ENCODE data around the gene CR2. TPM values are rescaled to one million over a fixed set of nuclear protein-coding genes. Genes with fewer than 3 reads are reported as not detected.

CR2 gene
- total and polyA plus RNA-seq, 4 donors, result 0.05 to 0.36 (median 0.14) TPM; not detected in 1

DNA sequence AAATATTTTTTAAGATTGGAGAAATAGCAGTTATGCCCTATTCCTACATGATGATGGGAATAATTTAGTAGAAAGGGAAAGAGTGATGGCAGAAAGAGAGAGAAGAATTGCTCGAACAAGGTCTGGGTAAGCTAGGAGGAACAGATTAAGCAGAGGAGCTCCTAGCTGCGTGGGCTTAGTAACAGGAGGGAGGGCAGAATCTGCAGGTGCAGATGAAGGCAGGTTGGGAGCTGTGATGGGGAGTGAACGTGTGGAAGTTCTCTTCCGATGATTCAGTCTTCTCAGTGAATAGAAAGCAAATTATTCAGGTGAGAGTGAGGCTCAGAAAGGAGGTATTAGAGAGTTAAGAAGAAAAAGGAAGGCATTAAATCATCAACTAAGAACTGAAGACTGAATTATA is 33.5 kb downstream of the CR2 start:
- Histone ChIP-seq H3K27ac (ENCODE audit: low read depth in 1 of 2, low read length in 2 of 2) (no peak overlapping the region), H3K4me1 (ENCODE audit: control insufficient read depth in 4 of 4, insufficient read depth in 4 of 4, low read length in 3 of 4) (no peaks in the 10 kb centered on the region), H3K9me3 (ENCODE audit: control insufficient read depth in 4 of 4, low read length in 3 of 4) (no peaks in the 10 kb centered on the region), H3K9ac (ENCODE audit: low read depth in 1 of 2, low read length in 2 of 2) (no peak overlapping the region), H3K27me3 (ENCODE audit: control insufficient read depth in 4 of 4, insufficient read depth in 4 of 4, low read length in 3 of 4) (peaks cover 0 to 2% (median 0%) of the 10 kb centered on the region in 4 donors), H3K36me3 (ENCODE audit: control insufficient read depth in 4 of 4, insufficient read depth in 3 of 4, low read depth in 1 of 4, low read length in 3 of 4) (no peaks in the 10 kb centered on the region), H3K4me3 (ENCODE audit: low read depth in 1 of 3, low read length in 3 of 3) (no peak overlapping the region)
- TF ChIP-seq TAF1 (conservative IDR thresholded peaks at IDR 0.05) (no peak), FOXA2 (IDR thresholded peaks at IDR 0.05) (no peak), SP1 (IDR thresholded peaks at IDR 0.05) (no peak), REST (IDR thresholded peaks at IDR 0.05) (no peak), HNF4A (conservative IDR thresholded peaks at IDR 0.05) (no peak), YY1 (IDR thresholded peaks at IDR 0.05) (no peak), MAX (IDR thresholded peaks at IDR 0.05) (no peak), FOXA1 (IDR thresholded peaks at IDR 0.05) (no peak), EGR1 (IDR thresholded peaks at IDR 0.05; ENCODE audit: low read depth in 2 of 2) (no peak), RAD21 (IDR thresholded peaks at IDR 0.05) (no peak), JUND (IDR thresholded peaks at IDR 0.05) (no peak), HNF4G (IDR thresholded peaks at IDR 0.05) (no peak), CTCF (IDR thresholded peaks at IDR 0.05; ENCODE audit: low read depth, low read length, missing input control) (no peak), NR2F2 (IDR thresholded peaks at IDR 0.05) (no peak)
- TF ChIP-seq, protein P1, sequence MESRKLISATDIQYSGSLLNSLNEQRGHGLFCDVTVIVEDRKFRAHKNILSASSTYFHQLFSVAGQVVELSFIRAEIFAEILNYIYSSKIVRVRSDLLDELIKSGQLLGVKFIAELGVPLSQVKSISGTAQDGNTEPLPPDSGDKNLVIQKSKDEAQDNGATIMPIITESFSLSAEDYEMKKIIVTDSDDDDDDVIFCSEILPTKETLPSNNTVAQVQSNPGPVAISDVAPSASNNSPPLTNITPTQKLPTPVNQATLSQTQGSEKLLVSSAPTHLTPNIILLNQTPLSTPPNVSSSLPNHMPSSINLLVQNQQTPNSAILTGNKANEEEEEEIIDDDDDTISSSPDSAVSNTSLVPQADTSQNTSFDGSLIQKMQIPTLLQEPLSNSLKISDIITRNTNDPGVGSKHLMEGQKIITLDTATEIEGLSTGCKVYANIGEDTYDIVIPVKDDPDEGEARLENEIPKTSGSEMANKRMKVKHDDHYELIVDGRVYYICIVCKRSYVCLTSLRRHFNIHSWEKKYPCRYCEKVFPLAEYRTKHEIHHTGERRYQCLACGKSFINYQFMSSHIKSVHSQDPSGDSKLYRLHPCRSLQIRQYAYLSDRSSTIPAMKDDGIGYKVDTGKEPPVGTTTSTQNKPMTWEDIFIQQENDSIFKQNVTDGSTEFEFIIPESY (IDR thresholded peaks at IDR 0.05), result no peak
- TF ChIP-seq, protein P2, sequence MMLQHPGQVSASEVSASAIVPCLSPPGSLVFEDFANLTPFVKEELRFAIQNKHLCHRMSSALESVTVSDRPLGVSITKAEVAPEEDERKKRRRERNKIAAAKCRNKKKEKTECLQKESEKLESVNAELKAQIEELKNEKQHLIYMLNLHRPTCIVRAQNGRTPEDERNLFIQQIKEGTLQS (IDR thresholded peaks at IDR 0.05), result no peak
- WGBS, result 82% methylated on average over 4 of the region's 4 CpGs
- no peak for DNase-seq (ENCODE audit: low spot score)

GRCh38 chr1:207493212-207493611 is 39.1 kb downstream of the CR2 start:
- Histone ChIP-seq H3K27ac (ENCODE audit: low read depth in 1 of 2, low read length in 2 of 2) (no peak overlapping the region), H3K4me1 (ENCODE audit: control insufficient read depth in 4 of 4, insufficient read depth in 4 of 4, low read length in 3 of 4) (peaks cover 2 to 8% (median 6%) of the 10 kb centered on the region in 4 donors), H3K4me3 (ENCODE audit: low read depth in 1 of 3, low read length in 3 of 3) (no peak overlapping the region), H3K9ac (ENCODE audit: low read depth in 1 of 2, low read length in 2 of 2) (no peak overlapping the region), H3K9me3 (ENCODE audit: control insufficient read depth in 4 of 4, low read length in 3 of 4) (no peaks in the 10 kb centered on the region), H3K27me3 (ENCODE audit: control insufficient read depth in 4 of 4, insufficient read depth in 4 of 4, low read length in 3 of 4) (peaks cover 0 to 16% (median under 1%) of the 10 kb centered on the region in 4 donors), H3K36me3 (ENCODE audit: control insufficient read depth in 4 of 4, insufficient read depth in 3 of 4, low read depth in 1 of 4, low read length in 3 of 4) (no peaks in the 10 kb centered on the region)
- 83% methylated on average over 3 of the region's 3 CpGs for WGBS
- DNase-seq (ENCODE audit: low spot score), result no peak
- TF ChIP-seq EGR1 (IDR thresholded peaks at IDR 0.05; ENCODE audit: low read depth in 2 of 2) (no peak), TAF1 (conservative IDR thresholded peaks at IDR 0.05) (no peak), MAX (IDR thresholded peaks at IDR 0.05) (no peak), GABPA (IDR thresholded peaks at IDR 0.05 in 1 of 2, conservative IDR thresholded peaks at IDR 0.05 in 1 of 2) (no peak), RXRA (IDR thresholded peaks at IDR 0.05) (no peak), REST (IDR thresholded peaks at IDR 0.05) (no peak), FOXA1 (IDR thresholded peaks at IDR 0.05) (no peak), HNF4A (conservative IDR thresholded peaks at IDR 0.05) (no peak)
- TF ChIP-seq, protein P2 (IDR thresholded peaks at IDR 0.05), result no peak
- TF ChIP-seq, protein P1 (IDR thresholded peaks at IDR 0.05), result no peak

Measured in liver (tissue), 9 donors.